IPS-NIHi11 (cell line): Measurements from ENCODE around the gene WTAP.
A peak's percentile ranks its signal among the peaks of the same experiment; 100 is the strongest.
"Not testable (repeated sequence)": the region's sequence is repeated elsewhere in the genome, so short reads cannot be mapped to it uniquely, and the experiment has no call there.

ENCODE experiments used
- DNase-seq: peaks from one replicate; pipeline ENCODE4 v3.0.0; 2012; ENCODE audit warnings: mixed read lengths, low spot score

Gene WTAP

GRCh38 chr6:159726918-159727716 is at the start of gene WTAP:
WTAP (plus strand) TSS chr6:159727506; CDS start chr6:159736266, 8,760 bp downstream.
- DNase-seq: peak; percentile 93

GRCh38 chr6:159677506-159678165 is 49.7 kb upstream of the WTAP start:
- no peak for DNase-seq

- DNase-seq: no peak
Measured at GRCh38 chr6:159678574-159678973, 48.7 kb upstream of the WTAP start.

- DNase-seq: no peak
Measured at GRCh38 chr6:159679091-159680077, 47.9 kb upstream of the WTAP start.

- DNase-seq: no peak
Measured at GRCh38 chr6:159680104-159680503, 47.2 kb upstream of the WTAP start.

GRCh38 chr6:159681191-159681880 is 46.0 kb upstream of the WTAP start:
- no peak for DNase-seq

GRCh38 chr6:159682295-159682694 is 45.0 kb upstream of the WTAP start:
- no peak for DNase-seq

- no peak for DNase-seq
Measured at GRCh38 chr6:159682810-159683209, 44.5 kb upstream of the WTAP start.

- no peak for DNase-seq
Measured at GRCh38 chr6:159684013-159684304, 43.3 kb upstream of the WTAP start.

- no peak for DNase-seq
Measured at GRCh38 chr6:159686040-159686439, 41.3 kb upstream of the WTAP start.

- DNase-seq: no peak
Measured at GRCh38 chr6:159686703-159687102, 40.6 kb upstream of the WTAP start.

- DNase-seq: no peak
Measured at GRCh38 chr6:159687341-159687740, 40.0 kb upstream of the WTAP start.

GRCh38 chr6:159688266-159688905 is 38.9 kb upstream of the WTAP start:
- no peak for DNase-seq

- no peak for DNase-seq
Measured at GRCh38 chr6:159689001-159689400, 38.3 kb upstream of the WTAP start.

GRCh38 chr6:159690135-159690534 is 37.2 kb upstream of the WTAP start:
- not testable (repeated sequence) for DNase-seq

GRCh38 chr6:159691133-159691962 is 36.0 kb upstream of the WTAP start:
- DNase-seq: peak; percentile 20

- no peak for DNase-seq
Measured at GRCh38 chr6:159691963-159692287, 35.4 kb upstream of the WTAP start.

- DNase-seq: no peak
Measured at GRCh38 chr6:159692303-159693127, 34.8 kb upstream of the WTAP start.

GRCh38 chr6:159693128-159693893 is 34.0 kb upstream of the WTAP start, which contains the start of gene SOD2:
SOD2 (minus strand) TSS chr6:159693241; CDS start chr6:159693167, 74 bp downstream.
- DNase-seq: peak; percentile 93
